Activated CD4-positive, alpha-beta T cell treated with anti-CD3 and anti-CD28 coated beads for 36 hours (primary cell): ENCODE data around the gene DGKG. TPM values are rescaled to one million over a fixed set of nuclear protein-coding genes. Genes with fewer than 3 reads are reported as not detected.

Experiments used
- ATAC-seq: fragments of 200-7000 bp; cut with Tn5 transposase; one replicate; pipeline ENCODE4 v1.10.0; 2021; ENCODE audit warnings: mild to moderate bottlenecking, moderate library complexity
- CTCF ChIA-PET: fragments of 350-600 bp; sonication (Branson Sonifier 250); formaldehyde crosslinking; loops from one replicate; lab custom pipeline; 2021; ENCODE audit warnings: antibody characterized with exemption; lab: Charles Lee
- POLR2A ChIA-PET: fragments of 350-600 bp; sonication (Branson Sonifier 250); formaldehyde crosslinking; loops from one replicate; lab custom pipeline; 2021; ENCODE audit warnings: antibody characterized with exemption, inconsistent platforms; lab: Charles Lee
- DNase-seq: peaks from one replicate; pipeline ENCODE4 v3.0.0-alpha.2; 2020
- H3K27ac Mint-ChIP-seq: one replicate; pipeline ENCODE4 v1.8.0; 2021; ENCODE audit warnings: mixed read lengths
- H3K27me3 Mint-ChIP-seq: one replicate; pipeline ENCODE4 v1.8.0; 2021; ENCODE audit warnings: mixed read lengths
- H3K36me3 Mint-ChIP-seq: one replicate; pipeline ENCODE4 v1.8.0; 2021; ENCODE audit warnings: low read depth, mixed read lengths
- H3K4me1 Mint-ChIP-seq: one replicate; pipeline ENCODE4 v1.8.0; 2021; ENCODE audit warnings: mixed read lengths
- H3K4me3 Mint-ChIP-seq: one replicate; pipeline ENCODE4 v1.8.0; 2021; ENCODE audit warnings: mild to moderate bottlenecking, moderate library complexity, mixed read lengths
- H3K9me3 Mint-ChIP-seq: one replicate; pipeline ENCODE4 v1.8.0; 2021; ENCODE audit warnings: low read depth, mixed read lengths
- intact Hi-C, 2 experiments: fragments of 100-400 bp; cut with DNase I in 1 of 2; cut with micrococcal nuclease in 1 of 2; formaldehyde crosslinking; loops; one replicate each; pipeline versions ENCODE4 v1.14.2 to v1.15.1; 2022 to 2024; cut with DNase I, micrococcal nuclease
- total RNA-seq, 2 experiments: library from RNA; stranded (reverse); gene quantifications; one replicate each; pipeline ENCODE4 v1.2.3, GENCODE V29; 2021

The DGKG gene
- total RNA-seq, 2 experiments from 2014 or later, result 0.71 to 1.3 TPM

- no peaks in the 10 kb centered on the region for H3K4me1 Mint-ChIP-seq
- ChIA-PET POLR2A (no interaction called here), CTCF (interaction anchor here (0.6 to 2.6 kb wide), 5 partner anchors 12 to 316 kb away, joined by 3 to 7 read pairs (median 4); no protein-coding TSS in a partner anchor)
- no peak for ATAC-seq
- no peak overlapping the region for H3K4me3 Mint-ChIP-seq
- DNase-seq, result no peak
- intact Hi-C loops, result no loop called here
- no peak overlapping the region for H3K27ac Mint-ChIP-seq
- H3K9me3 Mint-ChIP-seq, result no peaks in the 10 kb centered on the region
- peaks cover 3% of the 10 kb centered on the region for H3K27me3 Mint-ChIP-seq
- H3K36me3 Mint-ChIP-seq, result no peaks in the 10 kb centered on the region
Observed at GRCh38 chr3:186268616-186269448, 93.2 kb downstream of the DGKG start.

DNA sequence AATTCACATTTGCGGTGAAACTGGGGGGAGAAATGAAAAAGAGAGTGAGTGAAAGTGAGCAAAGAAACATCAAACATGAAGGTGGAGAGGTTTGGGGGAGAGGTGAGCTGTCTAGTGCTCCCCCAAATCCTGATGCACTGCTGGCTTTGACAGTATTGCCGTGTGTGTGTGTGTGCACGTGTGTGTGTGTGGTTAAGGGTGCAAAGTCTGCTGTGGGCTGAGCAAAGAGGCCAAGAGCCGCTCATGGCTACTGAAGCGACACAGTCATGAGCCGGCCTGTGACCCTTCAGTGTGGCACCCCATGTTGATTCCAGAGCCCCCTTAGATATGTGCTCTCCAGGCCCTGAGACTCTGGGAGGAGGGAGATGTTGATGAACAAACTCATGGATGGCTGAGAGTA, 94.3 kb downstream of the DGKG start:
- CTCF ChIA-PET, result interaction anchor here (0.7 to 2.6 kb wide), 3 partner anchors 8 to 272 kb away, joined by 3 to 7 read pairs (median 3); no protein-coding TSS in a partner anchor
- no peak overlapping the region for H3K4me3 Mint-ChIP-seq

GRCh38 chr3:186264608-186265400, 97.2 kb downstream of the DGKG start:
- ATAC-seq (no peak), DNase-seq (no peak)
- intact Hi-C loops, result no loop called here
- Mint-ChIP-seq H3K4me3 (no peak overlapping the region), H3K36me3 (peaks cover 4% of the 10 kb centered on the region), H3K4me1 (peaks cover 8% of the 10 kb centered on the region), H3K9me3 (peaks cover 4% of the 10 kb centered on the region), H3K27me3 (peaks cover 3% of the 10 kb centered on the region), H3K27ac (no peak overlapping the region)
- CTCF ChIA-PET, result interaction anchor here (1.0 to 1.5 kb wide), 2 partner anchors 252 to 352 kb away, joined by 4 read pairs; no protein-coding TSS in a partner anchor
- POLR2A ChIA-PET, result no interaction called here

More for the DNA sequence above, 94.3 kb downstream of the DGKG start:
- peaks cover 3% of the 10 kb centered on the region for H3K27me3 Mint-ChIP-seq
- intact Hi-C loops, result no loop called here
- no peaks in the 10 kb centered on the region for H3K9me3 Mint-ChIP-seq
- DNase-seq (no peak), ATAC-seq (no peak)
- H3K36me3 Mint-ChIP-seq, result no peaks in the 10 kb centered on the region
- POLR2A ChIA-PET, result no interaction called here
- no peaks in the 10 kb centered on the region for H3K4me1 Mint-ChIP-seq
- no peak overlapping the region for H3K27ac Mint-ChIP-seq

GRCh38 chr3:186261638-186262037, 100.4 kb downstream of the DGKG start:
- peak overlapping the region; percentile 12 for H3K27ac Mint-ChIP-seq
- H3K27me3 Mint-ChIP-seq, result no peaks in the 10 kb centered on the region
- peaks cover 4% of the 10 kb centered on the region for H3K36me3 Mint-ChIP-seq
- ChIA-PET CTCF (interaction anchor here (0.8 to 5.0 kb wide), 3 partner anchors 124 to 282 kb away, joined by 3 to 44 read pairs (median 3); no protein-coding TSS in a partner anchor), POLR2A (no interaction called here)
- H3K9me3 Mint-ChIP-seq, result peaks cover 4% of the 10 kb centered on the region
- intact Hi-C loops, result no loop called here
- DNase-seq (peak; percentile 14), ATAC-seq (no peak)
- H3K4me3 Mint-ChIP-seq, result no peak overlapping the region
- H3K4me1 Mint-ChIP-seq, result peaks cover 18% of the 10 kb centered on the region

GRCh38 chr3:186260726-186261125, 101.3 kb downstream of the DGKG start:
- ChIA-PET CTCF (interaction anchor here (0.7 to 5.0 kb wide), 5 partner anchors 193 to 316 kb away, joined by 3 to 44 read pairs (median 4); no protein-coding TSS in a partner anchor), POLR2A (no interaction called here)
- intact Hi-C loops, result no loop called here

GRCh38 chr3:186259612-186260383, 102.2 kb downstream of the DGKG start:
- peak; percentile 89 for ATAC-seq
- Mint-ChIP-seq H3K4me3 (peak overlapping the region; percentile 40), H3K27ac (peak overlapping the region; percentile 68), H3K36me3 (peaks cover 4% of the 10 kb centered on the region), H3K9me3 (peaks cover 4% of the 10 kb centered on the region), H3K27me3 (no peaks in the 10 kb centered on the region), H3K4me1 (peaks cover 28% of the 10 kb centered on the region)
- ChIA-PET CTCF (interaction anchor here (0.7 to 5.0 kb wide), 12 partner anchors 8 to 674 kb away, joined by 3 to 44 read pairs (median 4); partner anchors contain the start of gene SENP2), POLR2A (interaction anchor here (0.6 to 1.2 kb wide), 3 partner anchors 162 to 280 kb away, joined by 3 to 13 read pairs (median 3); no protein-coding TSS in a partner anchor)
- intact Hi-C loops, result loop anchor here (1.0 to 10.0 kb wide), 9 partner anchors 17 to 565 kb away; partner anchors contain the start of genes ETV5 (in 1 of the 2) and TBCCD1 (in 1 of the 2)
- DNase-seq, result peak; percentile 86

More at GRCh38 chr3:186260726-186261125, 101.3 kb downstream of the DGKG start:
- H3K4me3 Mint-ChIP-seq, result no peak overlapping the region
- ATAC-seq (no peak), DNase-seq (no peak)
- H3K4me1 Mint-ChIP-seq, result peaks cover 19% of the 10 kb centered on the region
- H3K27ac Mint-ChIP-seq, result no peak overlapping the region
- peaks cover 4% of the 10 kb centered on the region for H3K36me3 Mint-ChIP-seq
- peaks cover 4% of the 10 kb centered on the region for H3K9me3 Mint-ChIP-seq
- H3K27me3 Mint-ChIP-seq, result no peaks in the 10 kb centered on the region

- ATAC-seq, result no peak
Observed at GRCh38 chr3:186258968-186259367, 103.1 kb downstream of the DGKG start.

DNA sequence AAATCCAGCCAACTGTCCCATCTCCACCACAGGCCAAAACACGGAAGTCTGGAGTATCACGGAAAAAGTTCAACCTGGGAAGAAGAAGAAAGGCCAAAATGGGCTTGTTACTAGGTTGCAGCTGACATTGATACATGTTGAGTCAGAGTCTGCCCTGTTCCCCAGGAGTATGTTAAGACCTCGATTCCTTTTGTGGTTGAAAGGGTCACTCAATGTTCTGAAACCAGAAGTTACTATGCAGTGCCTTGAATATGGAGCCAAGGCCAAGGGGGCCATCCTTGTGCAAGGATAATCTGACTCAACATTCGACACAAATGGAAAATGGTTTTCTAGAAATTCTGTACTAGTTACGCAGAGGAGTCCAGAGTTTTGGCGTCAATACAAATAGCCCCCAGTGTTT, 104.2 kb downstream of the DGKG start:
- CTCF ChIA-PET, result interaction anchor here (1.2 to 5.0 kb wide), 3 partner anchors 261 to 360 kb away, joined by 4 to 44 read pairs (median 9); no protein-coding TSS in a partner anchor
- Mint-ChIP-seq H3K27me3 (no peaks in the 10 kb centered on the region), H3K36me3 (peaks cover 4% of the 10 kb centered on the region), H3K9me3 (peaks cover 4% of the 10 kb centered on the region), H3K4me1 (peaks cover 40% of the 10 kb centered on the region), H3K4me3 (no peak overlapping the region), H3K27ac (no peak overlapping the region)
- DNase-seq (no peak), ATAC-seq (no peak)
- POLR2A ChIA-PET, result interaction anchor here (0.6 kb wide), 1 partner anchor 672 kb away, joined by 3 read pairs; no protein-coding TSS in a partner anchor
- intact Hi-C loops, result loop anchor here in 1 of 2 experiments (2.0 to 10.0 kb wide), 3 partner anchors 161 to 567 kb away; no protein-coding TSS in a partner anchor

More at GRCh38 chr3:186258968-186259367, 103.1 kb downstream of the DGKG start:
- ChIA-PET CTCF (interaction anchor here (1.0 to 5.0 kb wide), 8 partner anchors 9 to 358 kb away, joined by 3 to 44 read pairs (median 6); no protein-coding TSS in a partner anchor), POLR2A (interaction anchor here (0.9 to 1.2 kb wide), 2 partner anchors 276 to 281 kb away, joined by 3 to 13 read pairs; no protein-coding TSS in a partner anchor)
- Mint-ChIP-seq H3K4me1 (peaks cover 37% of the 10 kb centered on the region), H3K27ac (peak overlapping the region; percentile 68), H3K9me3 (peaks cover 4% of the 10 kb centered on the region), H3K4me3 (no peak overlapping the region), H3K36me3 (peaks cover 4% of the 10 kb centered on the region), H3K27me3 (no peaks in the 10 kb centered on the region)
- intact Hi-C loops, result loop anchor here (1.0 to 10.0 kb wide), 9 partner anchors 17 to 566 kb away; partner anchors contain the start of genes ETV5 (in 1 of the 2) and TBCCD1 (in 1 of the 2)
- no peak for DNase-seq

DNA sequence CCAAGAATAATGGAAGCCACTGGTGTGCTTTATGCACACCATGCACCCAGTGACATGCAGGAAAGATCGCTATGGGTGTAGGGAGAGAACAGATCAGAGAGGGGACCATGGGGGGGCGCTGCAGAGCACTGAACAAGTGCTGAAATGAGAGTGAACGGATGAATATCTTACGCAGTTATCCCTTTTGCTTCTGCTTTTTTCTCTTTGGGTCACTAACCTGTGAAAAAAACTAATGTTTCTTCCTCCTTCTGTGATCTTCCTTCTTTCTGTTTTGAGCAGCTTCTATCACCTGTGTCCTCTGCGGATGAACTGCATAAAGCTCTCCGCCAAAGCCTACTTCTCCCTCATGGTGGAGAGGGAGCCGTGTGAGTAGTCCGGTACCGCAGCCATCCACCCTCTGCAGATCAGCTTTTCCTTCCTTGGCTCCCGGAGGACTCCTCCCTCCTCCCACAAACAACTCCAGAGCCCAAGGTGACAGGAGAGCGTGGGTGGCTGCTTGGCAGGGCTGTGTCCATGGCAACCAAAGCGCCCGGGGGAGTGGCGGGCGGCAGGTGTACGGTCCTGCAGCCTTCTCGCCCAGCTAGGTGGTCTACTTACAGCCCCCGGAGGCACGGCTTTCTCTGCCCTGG, 106.2 kb downstream of the DGKG start:
- ChIA-PET CTCF (interaction anchor here (0.5 to 4.4 kb wide), 6 partner anchors 61 to 361 kb away, joined by 3 to 29 read pairs (median 3); no protein-coding TSS in a partner anchor), POLR2A (no interaction called here)
- Mint-ChIP-seq H3K27me3 (peaks cover 2% of the 10 kb centered on the region), H3K9me3 (peaks cover 4% of the 10 kb centered on the region), H3K36me3 (peaks cover 4% of the 10 kb centered on the region), H3K4me1 (peaks cover 40% of the 10 kb centered on the region), H3K4me3 (no peak overlapping the region), H3K27ac (peak overlapping the region; percentile 71)
- DNase-seq (peak; percentile 69), ATAC-seq (no peak)
- intact Hi-C loops, result loop anchor here in 1 of 2 experiments (5.0 to 10.0 kb wide), 2 partner anchors 279 to 569 kb away; no protein-coding TSS in a partner anchor
